ENCODE results near the gene JKAMP. TPM values are rescaled to one million over a fixed set of nuclear protein-coding genes. Genes with fewer than 3 reads are reported as not detected.

Gene JKAMP
- total RNA-seq, 4 donors from 2014 or later, result 24.8 to 70.4 (median 59.8) TPM

- DNase-seq, result no peak
- Histone ChIP-seq H3K27me3 (no peaks in the 10 kb centered on the region), H3K4me1 (peaks cover 0 to 51% (median 9%) of the 10 kb centered on the region in 4 donors), H3K36me3 (peaks cover 0 to 3% (median 0%) of the 10 kb centered on the region in 3 donors), H3K9me3 (no peaks in the 10 kb centered on the region), H3K27ac (peak overlapping the region; percentile 36 to 93 (median 89)), H3K4me3 (peak overlapping the region; percentile 68 to 93 (median 76))
- no peak for TF ChIP-seq POLR2A (IDR thresholded peaks at IDR 0.05)
- no peak for TF ChIP-seq CTCF (IDR thresholded peaks at IDR 0.05)
Observed at GRCh38 chr14:59482541-59483331, 1.6 kb upstream of the JKAMP start.

GRCh38 chr14:59483363-59483762 is 954 bp upstream of the JKAMP start:
- no peak for DNase-seq
- no peak for TF ChIP-seq POLR2A (IDR thresholded peaks at IDR 0.05)
- no peak for TF ChIP-seq CTCF (IDR thresholded peaks at IDR 0.05)
- Histone ChIP-seq H3K27ac (peak overlapping the region; percentile 73 to 93 (median 89)), H3K4me3 (peak overlapping the region; percentile 68 to 93 (median 76)), H3K4me1 (peaks cover 0 to 56% (median 9%) of the 10 kb centered on the region in 4 donors), H3K27me3 (no peaks in the 10 kb centered on the region), H3K36me3 (peaks cover 0 to 4% (median 0%) of the 10 kb centered on the region in 3 donors), H3K9me3 (no peaks in the 10 kb centered on the region)

GRCh38 chr14:59484639-59485175 is 390 bp downstream of the JKAMP start:
- Histone ChIP-seq H3K4me1 (peaks cover 0 to 56% (median 9%) of the 10 kb centered on the region in 4 donors), H3K27ac (peak overlapping the region; percentile 73 to 93 (median 89)), H3K27me3 (no peaks in the 10 kb centered on the region), H3K4me3 (peak overlapping the region; percentile 68 to 93 (median 76)), H3K9me3 (no peaks in the 10 kb centered on the region), H3K36me3 (peaks cover 0 to 17% (median 0%) of the 10 kb centered on the region in 3 donors)
- DNase-seq, result no peak
- TF ChIP-seq POLR2A (IDR thresholded peaks at IDR 0.05), result no peak
- TF ChIP-seq CTCF (IDR thresholded peaks at IDR 0.05), result no peak

- no peaks in the 10 kb centered on the region for H3K27me3 ChIP-seq
- H3K4me1 ChIP-seq, result peaks cover 0 to 21% (median 4%) of the 10 kb centered on the region in 4 donors
- no peak overlapping the region for H3K4me3 ChIP-seq
- no peak for TF ChIP-seq POLR2A (IDR thresholded peaks at IDR 0.05)
- TF ChIP-seq CTCF (IDR thresholded peaks at IDR 0.05), result no peak
- H3K27ac ChIP-seq, result no peak overlapping the region
- H3K9me3 ChIP-seq, result no peaks in the 10 kb centered on the region
- DNase-seq, result no peak
- H3K36me3 ChIP-seq, result peaks cover 0 to 59% (median 0%) of the 10 kb centered on the region in 3 donors
Observed at GRCh38 chr14:59490756-59491155, 6.4 kb downstream of the JKAMP start.

- Histone ChIP-seq H3K9me3 (no peaks in the 10 kb centered on the region), H3K27ac (no peak overlapping the region), H3K36me3 (peaks cover 0 to 74% (median 0%) of the 10 kb centered on the region in 3 donors), H3K4me3 (no peak overlapping the region), H3K27me3 (no peaks in the 10 kb centered on the region), H3K4me1 (peaks cover 0 to 8% (median 0%) of the 10 kb centered on the region in 4 donors)
- DNase-seq, result no peak
- TF ChIP-seq CTCF (IDR thresholded peaks at IDR 0.05), result no peak
- no peak for TF ChIP-seq POLR2A (IDR thresholded peaks at IDR 0.05)
Observed at GRCh38 chr14:59492384-59492783, 8.1 kb downstream of the JKAMP start.
